HG02678 (cell line): ENCODE data around the gene ZACN.
"Not testable (repeated sequence)": the region's sequence is repeated elsewhere in the genome, so short reads cannot be mapped to it uniquely, and the experiment has no call there.

Experiments used
- ATAC-seq: cut with Tn5 transposase; IDR thresholded peaks from one replicate; pipeline ENCODE4 v1.9.1; 2021; ENCODE audit warnings: mild to moderate bottlenecking, moderate library complexity; ENCODE audit not compliant: unreplicated experiment

ZACN gene

GRCh38 chr17:76053246-76054111, 25.5 kb upstream of the ZACN start:
- no peak for ATAC-seq

GRCh38 chr17:76054112-76054476, 24.9 kb upstream of the ZACN start:
- ATAC-seq: no peak

GRCh38 chr17:76056882-76057281, 22.1 kb upstream of the ZACN start:
- ATAC-seq: no peak

- ATAC-seq: not testable (repeated sequence)
Measured at GRCh38 chr17:76058264-76058663, 20.7 kb upstream of the ZACN start.

DNA sequence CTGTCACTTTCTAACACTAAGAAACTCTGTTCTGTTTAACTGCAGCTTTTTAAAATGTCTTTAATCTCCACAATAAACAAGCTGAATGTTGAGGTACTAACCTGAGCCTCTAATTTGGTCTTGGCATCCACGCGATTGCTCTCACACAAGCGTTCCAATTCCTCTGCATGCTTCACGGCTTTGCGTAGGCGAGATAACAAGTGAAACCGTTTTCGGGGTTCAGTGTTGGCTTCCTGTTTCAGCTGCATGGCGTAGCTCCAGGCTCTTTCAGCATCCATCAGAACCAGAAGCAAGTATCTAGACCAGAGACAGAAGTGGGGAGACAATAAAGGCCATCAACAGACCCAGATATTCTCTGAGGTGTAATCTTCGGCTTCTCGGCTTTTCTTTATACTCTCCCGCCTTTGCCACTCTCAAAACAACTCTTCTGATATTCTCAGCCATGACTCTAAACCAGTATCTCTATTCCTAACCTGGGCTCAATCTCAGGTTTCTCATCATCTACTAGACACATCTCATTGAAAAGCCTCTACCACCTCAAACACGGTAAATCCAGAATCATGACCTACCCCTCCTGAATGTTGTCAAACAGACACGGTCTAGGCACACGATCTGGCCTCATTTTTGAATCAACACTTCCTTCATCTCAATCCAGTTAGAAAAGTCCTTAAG, 15.0 kb upstream of the ZACN start:
- ATAC-seq: no peak

DNA sequence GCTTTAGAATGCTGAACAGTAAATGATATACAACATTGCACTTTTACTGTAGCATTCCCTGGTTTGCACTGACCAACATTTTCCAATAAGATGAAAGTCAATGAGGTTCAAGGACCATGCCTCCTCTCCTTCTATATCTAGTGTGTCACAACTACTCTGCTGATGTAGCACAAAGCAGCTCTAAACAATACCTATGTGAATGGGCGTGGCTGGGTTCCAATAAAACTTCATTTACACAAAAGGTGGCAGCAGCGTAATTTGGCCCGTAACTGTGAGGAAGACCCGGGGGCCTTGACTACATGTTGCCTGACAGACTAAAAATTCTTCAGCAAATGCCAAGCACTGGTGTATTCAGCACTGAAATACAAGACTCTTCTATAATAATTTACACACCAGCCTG, 13.2 kb upstream of the ZACN start:
- ATAC-seq: no peak

- ATAC-seq: no peak
Measured at GRCh38 chr17:76071531-76072147, 7.3 kb upstream of the ZACN start.

DNA sequence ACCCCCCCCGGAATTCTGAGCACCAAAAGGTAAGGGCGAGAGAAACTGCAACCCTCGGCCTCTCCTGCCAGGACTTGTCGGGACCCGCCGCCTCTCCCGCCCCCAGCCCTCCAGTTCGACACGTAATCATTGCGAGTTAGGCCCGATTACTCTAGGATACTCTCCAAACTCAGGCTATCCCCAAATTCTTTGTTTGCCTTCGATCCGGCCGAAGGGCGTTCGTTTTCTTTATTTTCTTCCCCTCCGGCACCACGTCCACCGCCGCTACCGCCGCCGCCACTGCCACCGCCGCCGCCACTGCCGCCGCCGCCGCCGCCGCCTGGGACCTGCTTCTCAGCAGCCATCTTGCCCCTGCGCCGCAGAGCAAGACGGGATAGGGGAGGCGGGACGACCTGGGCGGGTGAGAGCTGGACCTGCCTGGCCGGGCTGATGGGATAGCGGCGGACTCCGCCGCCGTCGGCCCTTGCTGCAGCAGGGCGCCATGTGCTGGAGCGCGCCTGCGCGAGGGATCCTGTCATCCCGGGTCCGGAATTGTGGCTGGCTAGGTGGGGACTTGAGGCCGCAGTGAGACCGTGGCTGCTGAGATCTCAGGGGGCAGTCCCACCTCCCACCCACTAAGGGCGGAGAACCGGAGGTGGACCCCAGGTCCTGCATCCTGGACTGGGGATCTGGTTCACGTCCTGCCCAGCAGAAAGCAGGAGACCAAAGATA, 6.7 kb upstream of the ZACN start, which contains the start of gene SRP68:
Gene SRP68, minus strand, starts transcription at position 370 of the 711 bp plus-strand sequence. Its CDS starts 26 bp downstream, at position 344.
- peak; percentile 96 for ATAC-seq

DNA sequence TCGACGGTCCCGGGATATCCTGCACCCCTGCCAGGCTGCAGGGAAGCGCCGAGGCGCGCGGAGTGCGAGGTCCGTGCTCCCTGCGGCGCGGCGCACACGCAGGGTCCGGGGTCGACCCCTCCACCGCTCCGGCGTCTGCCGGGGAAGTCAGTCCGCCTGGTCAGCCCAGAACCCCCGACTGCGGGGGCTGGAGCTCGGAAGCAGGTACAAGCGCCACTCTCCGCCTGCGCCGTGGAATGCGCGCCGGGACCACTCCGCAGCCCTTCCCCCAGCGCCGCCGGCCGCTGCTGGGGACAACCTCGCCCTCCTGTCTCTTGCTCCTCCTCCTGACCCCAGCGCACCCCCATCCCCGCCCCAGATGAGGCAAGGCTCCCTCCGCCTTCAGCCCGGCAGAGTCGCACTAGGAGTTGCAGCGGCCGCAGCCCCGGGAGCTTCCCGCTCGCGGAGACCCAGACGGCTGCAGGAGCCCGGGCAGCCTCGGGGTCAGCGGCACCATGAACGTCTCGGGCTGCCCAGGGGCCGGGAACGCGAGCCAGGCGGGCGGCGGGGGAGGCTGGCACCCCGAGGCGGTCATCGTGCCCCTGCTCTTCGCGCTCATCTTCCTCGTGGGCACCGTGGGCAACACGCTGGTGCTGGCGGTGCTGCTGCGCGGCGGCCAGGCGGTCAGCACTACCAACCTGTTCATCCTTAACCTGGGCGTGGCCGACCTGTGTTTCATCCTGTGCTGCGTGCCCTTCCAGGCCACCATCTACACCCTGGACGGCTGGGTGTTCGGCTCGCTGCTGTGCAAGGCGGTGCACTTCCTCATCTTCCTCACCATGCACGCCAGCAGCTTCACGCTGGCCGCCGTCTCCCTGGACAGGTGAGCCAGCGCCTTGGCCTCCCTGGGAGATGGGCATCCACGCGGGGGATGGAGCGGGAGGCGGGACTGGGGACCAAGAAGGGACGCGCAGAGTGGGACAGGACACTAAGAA, 4.3 kb upstream of the ZACN start, which contains the start of gene GALR2:
Gene GALR2, plus strand, starts transcription at position 392 of the 974 bp plus-strand sequence. Its CDS starts 103 bp downstream, at position 495.
- no peak for ATAC-seq

DNA sequence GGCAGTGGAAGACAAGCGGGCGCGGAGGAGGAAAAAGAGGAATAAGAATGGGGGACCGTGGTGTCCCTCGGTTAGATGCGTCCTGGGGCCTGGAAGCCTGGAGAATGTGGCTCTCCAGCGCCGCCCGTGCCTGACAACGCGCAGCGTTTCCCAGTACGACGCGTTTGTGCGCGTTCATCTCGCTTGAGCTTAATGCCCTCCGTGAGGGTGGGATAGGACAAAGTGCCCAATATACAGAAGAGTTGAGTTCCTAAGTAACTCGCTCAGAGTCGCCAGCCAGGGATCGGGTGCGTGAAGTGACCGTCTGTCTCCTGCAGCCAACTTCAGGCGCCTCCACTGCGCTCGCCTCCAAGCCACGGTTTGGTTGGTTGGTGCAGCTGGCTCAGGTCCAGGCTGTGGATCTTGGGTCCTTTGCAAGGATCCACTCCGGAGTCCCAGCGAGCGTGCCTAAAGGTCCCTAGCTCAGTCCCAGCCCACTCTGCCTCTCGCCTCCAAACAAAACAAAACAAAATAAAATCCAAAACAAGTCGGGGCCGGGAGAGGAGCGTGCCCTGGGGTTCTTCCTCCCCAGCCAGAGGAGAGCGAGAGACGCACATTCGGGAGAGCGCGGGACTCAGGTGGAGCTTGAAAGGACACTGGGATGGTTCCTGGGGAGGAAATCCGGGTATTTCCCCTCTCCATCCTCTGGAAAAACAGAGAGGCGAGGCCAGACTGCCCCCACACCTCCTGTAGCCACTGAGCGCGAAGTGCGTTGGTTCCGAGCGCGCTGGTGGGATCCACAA, 3.4 kb upstream of the ZACN start:
- no peak for ATAC-seq

DNA sequence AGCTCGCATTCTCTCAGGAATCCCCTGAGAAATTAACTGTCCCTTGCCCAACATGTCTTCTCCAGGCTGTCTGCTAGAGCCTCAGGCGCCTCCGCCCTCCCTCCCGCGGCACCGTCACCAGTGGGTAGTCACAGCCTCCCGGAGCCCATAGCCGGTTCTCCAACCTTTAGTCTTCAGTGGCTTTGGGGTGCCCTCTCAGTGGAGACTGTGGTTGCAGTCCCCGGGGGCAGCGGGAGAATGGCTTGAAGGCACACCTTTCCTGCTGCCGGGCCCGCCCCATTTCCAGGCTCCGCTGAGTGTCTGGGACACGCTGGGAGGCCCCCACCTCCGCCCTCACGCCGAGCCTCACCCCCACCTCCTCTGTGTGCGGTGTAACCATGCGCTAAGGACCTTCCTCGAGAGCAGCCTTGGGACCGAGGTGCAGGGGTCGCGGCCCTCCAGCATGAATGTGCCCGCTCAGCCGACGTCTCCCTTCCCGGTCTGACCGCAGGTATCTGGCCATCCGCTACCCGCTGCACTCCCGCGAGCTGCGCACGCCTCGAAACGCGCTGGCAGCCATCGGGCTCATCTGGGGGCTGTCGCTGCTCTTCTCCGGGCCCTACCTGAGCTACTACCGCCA, 2.7 kb upstream of the ZACN start:
- ATAC-seq: no peak

DNA sequence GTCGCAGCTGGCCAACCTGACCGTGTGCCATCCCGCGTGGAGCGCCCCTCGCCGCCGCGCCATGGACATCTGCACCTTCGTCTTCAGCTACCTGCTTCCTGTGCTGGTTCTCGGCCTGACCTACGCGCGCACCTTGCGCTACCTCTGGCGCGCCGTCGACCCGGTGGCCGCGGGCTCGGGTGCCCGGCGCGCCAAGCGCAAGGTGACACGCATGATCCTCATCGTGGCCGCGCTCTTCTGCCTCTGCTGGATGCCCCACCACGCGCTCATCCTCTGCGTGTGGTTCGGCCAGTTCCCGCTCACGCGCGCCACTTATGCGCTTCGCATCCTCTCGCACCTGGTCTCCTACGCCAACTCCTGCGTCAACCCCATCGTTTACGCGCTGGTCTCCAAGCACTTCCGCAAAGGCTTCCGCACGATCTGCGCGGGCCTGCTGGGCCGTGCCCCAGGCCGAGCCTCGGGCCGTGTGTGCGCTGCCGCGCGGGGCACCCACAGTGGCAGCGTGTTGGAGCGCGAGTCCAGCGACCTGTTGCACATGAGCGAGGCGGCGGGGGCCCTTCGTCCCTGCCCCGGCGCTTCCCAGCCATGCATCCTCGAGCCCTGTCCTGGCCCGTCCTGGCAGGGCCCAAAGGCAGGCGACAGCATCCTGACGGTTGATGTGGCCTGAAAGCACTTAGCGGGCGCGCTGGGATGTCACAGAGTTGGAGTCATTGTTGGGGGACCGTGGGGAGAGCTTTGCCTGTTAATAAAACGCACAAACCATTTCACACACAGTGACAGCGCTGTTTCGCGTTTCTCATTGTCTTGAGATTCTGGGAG, 2.0 kb upstream of the ZACN start:
- no peak for ATAC-seq

GRCh38 chr17:76077584-76078110, 1.3 kb upstream of the ZACN start:
- no peak for ATAC-seq

- ATAC-seq: not testable (repeated sequence)
Measured at GRCh38 chr17:76078370-76078769, 612 bp upstream of the ZACN start.

- ATAC-seq: no peak
Measured at GRCh38 chr17:76079535-76079955, 563 bp downstream of the ZACN start.

DNA sequence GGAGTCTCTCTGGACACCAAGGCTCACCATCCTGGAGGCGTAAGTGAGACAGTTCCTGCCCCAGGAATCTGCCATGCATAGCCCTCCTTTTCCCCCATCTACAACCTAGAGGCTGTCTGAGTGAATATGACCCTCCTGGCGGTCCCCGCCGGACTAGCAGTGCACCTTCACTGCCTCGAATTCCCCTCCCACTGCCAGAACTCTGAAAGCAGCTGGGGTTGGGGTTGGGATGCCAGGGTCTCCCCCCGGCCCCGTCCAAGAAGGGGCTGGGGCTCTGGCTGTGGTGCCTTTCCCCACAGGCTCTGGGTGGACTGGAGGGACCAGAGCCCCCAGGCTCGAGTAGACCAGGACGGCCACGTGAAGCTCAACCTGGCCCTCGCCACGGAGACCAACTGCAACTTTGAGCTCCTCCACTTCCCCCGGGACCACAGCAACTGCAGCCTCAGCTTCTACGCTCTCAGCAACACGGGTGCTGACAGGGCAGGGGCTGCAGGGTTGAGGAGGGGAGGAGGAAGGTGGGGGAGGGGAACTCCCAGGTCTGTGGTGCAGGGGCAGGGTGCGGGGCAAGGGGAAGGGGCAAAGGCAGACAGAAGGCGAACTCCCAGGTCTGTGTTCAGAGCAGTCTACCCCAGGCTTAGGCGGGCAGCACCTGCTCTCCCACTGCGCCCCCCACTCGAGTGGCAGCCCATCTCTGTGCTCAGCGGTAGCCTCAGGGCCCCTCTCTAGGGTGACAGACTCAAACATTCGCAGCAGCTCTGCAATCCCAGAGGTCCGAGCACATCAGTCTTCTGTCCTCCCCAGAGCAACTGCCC, 1.2 kb downstream of the ZACN start:
- no peak for ATAC-seq
